ENCODE results near the gene PKIG. TPM values are rescaled to one million over a fixed set of nuclear protein-coding genes. Genes with fewer than 3 reads are reported as not detected.

Gene PKIG
- total RNA-seq = 10 to 100 TPM; 24.4 to 46.1 TPM

DNA sequence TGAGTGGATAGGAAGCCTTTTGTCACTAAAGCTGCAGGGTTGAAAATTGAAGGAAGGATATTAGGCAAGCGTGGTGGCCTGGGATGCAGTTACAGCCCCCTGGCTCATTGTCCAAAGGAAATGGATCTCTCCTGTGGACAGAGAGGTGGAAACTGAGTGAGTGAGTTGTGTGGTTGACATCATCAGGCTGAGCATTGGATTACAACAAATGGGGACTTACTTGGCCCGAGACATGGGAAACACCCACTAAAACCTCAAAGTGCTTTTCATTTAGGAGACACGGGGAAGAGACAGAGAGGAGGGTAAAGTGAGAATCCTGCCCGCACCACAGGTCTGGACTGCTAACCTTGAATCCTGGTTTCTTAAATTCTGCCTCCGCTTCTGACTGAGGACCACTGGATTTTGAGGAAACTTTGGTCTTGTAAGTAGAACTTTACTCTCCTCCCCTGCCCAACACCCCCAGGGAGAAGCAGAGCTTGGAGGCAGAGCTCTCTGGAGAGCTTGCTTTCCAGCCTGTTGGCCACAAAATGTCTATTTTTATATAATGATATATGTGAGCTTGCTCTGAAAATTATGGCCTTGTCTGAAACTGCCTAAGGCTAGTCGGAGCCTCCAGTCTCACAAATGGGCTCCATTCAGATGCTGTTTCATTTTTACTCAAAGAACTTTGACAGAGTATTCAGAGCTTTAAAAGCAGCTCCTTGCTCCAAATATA is at the start of gene PKIG:
TSS of gene PKIG (plus strand) at position 269 of the 715 bp plus-strand sequence. CDS start 31,978 bp downstream, outside the sequence.
- no peaks in the 10 kb centered on the region for H3K9me3 ChIP-seq
- peak within 1 kb of the TSS; percentile 37 to 57 for H3K9ac ChIP-seq (ENCODE audit: low read depth in 2 of 2, low read length in 2 of 2)
- intact Hi-C loops (cut with DNase I) = no loop called here
- no peaks in the 10 kb centered on the region for H3K27me3 ChIP-seq
- H3K27ac ChIP-seq = peak within 1 kb of the TSS; percentile 54
- DNase-seq = no peak
- TF ChIP-seq, protein P1, sequence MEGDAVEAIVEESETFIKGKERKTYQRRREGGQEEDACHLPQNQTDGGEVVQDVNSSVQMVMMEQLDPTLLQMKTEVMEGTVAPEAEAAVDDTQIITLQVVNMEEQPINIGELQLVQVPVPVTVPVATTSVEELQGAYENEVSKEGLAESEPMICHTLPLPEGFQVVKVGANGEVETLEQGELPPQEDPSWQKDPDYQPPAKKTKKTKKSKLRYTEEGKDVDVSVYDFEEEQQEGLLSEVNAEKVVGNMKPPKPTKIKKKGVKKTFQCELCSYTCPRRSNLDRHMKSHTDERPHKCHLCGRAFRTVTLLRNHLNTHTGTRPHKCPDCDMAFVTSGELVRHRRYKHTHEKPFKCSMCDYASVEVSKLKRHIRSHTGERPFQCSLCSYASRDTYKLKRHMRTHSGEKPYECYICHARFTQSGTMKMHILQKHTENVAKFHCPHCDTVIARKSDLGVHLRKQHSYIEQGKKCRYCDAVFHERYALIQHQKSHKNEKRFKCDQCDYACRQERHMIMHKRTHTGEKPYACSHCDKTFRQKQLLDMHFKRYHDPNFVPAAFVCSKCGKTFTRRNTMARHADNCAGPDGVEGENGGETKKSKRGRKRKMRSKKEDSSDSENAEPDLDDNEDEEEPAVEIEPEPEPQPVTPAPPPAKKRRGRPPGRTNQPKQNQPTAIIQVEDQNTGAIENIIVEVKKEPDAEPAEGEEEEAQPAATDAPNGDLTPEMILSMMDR (IDR thresholded peaks at IDR 0.05) = no peak
- peak within 1 kb of the TSS; percentile 18 for H3K4me3 ChIP-seq
- H3K36me3 ChIP-seq = no peaks in the 10 kb centered on the region
- no peaks in the 10 kb centered on the region for H3K4me1 ChIP-seq

DNA sequence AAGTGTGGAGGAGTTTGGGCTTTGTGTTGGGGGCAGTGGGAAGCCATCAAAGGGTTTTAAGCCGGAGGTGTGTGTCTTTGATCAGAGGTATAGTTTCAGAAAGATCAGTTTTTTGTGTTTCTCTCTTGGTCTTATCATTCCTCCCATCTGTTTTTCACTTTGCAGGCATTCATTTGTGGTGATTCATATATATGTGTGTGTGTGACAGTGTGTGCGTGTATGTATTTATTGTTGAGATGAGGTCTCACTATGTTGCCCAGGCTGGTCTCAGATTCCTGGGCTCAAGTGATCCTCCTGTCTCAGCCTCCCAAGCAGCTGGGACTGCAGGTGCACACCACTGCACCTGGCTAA is 49.4 kb upstream of the PKIG start:
- no peak for DNase-seq
- no peaks in the 10 kb centered on the region for H3K9me3 ChIP-seq
- H3K9ac ChIP-seq (ENCODE audit: low read depth in 2 of 2, low read length in 2 of 2) = peak overlapping the region in 1 of 2 donors; percentile 84
- TF ChIP-seq, protein P1 (IDR thresholded peaks at IDR 0.05) = no peak
- H3K27me3 ChIP-seq = no peaks in the 10 kb centered on the region
- H3K4me1 ChIP-seq = peaks cover 6% of the 10 kb centered on the region
- intact Hi-C loops (cut with DNase I) = no loop called here
- peak overlapping the region; percentile 80 for H3K4me3 ChIP-seq
- H3K27ac ChIP-seq = peak overlapping the region; percentile 29
- no peaks in the 10 kb centered on the region for H3K36me3 ChIP-seq

DNA sequence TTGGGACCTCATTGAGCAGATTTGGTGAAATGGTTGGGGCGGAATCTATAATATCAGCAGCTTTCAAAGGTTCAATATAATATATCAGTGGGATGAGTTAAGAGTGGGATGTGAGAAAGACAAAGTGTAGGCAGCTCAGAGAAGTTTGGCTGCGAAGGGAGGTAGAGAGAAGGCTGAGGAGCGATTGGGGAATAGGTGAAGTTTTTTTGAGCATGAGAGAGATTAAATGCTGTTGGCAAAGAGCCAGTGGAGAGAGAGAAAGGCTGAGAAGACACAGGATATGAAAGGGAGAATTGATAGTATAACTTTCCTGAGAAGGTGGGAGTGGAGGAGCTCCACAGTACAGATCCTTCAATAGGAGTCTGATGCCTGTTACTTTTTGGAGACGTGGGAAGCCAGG is 48.5 kb upstream of the PKIG start:
- Histone ChIP-seq H3K9ac (ENCODE audit: low read depth in 2 of 2, low read length in 2 of 2) (peak overlapping the region in 1 of 2 donors; percentile 44), H3K27ac (no peak overlapping the region), H3K9me3 (no peaks in the 10 kb centered on the region), H3K4me3 (no peak overlapping the region), H3K27me3 (no peaks in the 10 kb centered on the region), H3K4me1 (peaks cover 6% of the 10 kb centered on the region), H3K36me3 (no peaks in the 10 kb centered on the region)
- TF ChIP-seq, protein P1 (IDR thresholded peaks at IDR 0.05) = no peak
- DNase-seq = no peak
- intact Hi-C loops (cut with DNase I) = no loop called here

DNA sequence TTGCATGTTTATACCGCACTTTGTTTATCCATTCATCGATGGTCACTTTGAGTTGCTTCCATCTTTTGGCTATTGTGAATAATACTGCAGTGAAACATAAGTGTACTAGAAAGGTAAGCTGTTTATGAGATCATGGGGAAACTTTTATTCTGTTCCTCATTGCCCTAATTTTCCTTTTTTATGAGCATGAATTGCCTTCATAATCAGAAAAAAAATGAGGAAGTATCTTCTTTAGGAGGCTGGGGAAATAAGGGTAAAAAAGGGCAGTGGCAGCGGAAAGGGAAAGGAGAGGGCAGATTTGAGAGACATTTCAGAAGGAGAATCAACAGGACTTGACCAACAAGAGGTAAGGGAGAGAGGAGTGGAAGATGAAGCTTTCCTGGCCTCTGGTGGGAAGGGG is 46.2 kb upstream of the PKIG start:
- intact Hi-C loops (cut with DNase I) = loop anchor here (5.0 kb wide), 1 partner anchor 76 kb away; no protein-coding TSS in a partner anchor
- peaks cover 6% of the 10 kb centered on the region for H3K4me1 ChIP-seq
- DNase-seq = no peak

DNA sequence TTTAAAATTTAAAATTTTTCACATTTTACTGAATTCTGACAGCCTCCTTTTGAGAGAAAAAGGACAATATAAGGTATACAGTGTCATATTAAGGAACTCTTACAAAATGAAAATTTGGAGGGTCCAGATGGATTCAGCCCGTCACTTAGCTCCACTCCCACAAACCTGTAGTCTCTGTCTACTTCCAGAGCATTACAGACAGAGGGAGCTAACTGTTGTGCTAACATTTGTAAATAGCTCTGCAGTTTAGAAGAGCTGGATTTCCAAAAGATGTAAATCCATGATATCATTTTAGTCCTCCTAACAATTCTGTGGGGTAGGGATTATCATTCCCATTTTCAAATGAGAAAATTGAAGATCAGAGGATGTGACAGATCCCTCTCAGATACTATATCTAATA is 44.4 kb upstream of the PKIG start:
- H3K4me1 ChIP-seq = no peaks in the 10 kb centered on the region
- no peaks in the 10 kb centered on the region for H3K9me3 ChIP-seq
- H3K4me3 ChIP-seq = no peak overlapping the region
- no peak overlapping the region for H3K9ac ChIP-seq (ENCODE audit: low read depth in 2 of 2, low read length in 2 of 2)
- TF ChIP-seq, protein P1 (IDR thresholded peaks at IDR 0.05) = no peak
- no peaks in the 10 kb centered on the region for H3K36me3 ChIP-seq
- no peak for DNase-seq
- intact Hi-C loops (cut with DNase I) = loop anchor here (5.0 kb wide), 1 partner anchor 74 kb away; no protein-coding TSS in a partner anchor
- H3K27me3 ChIP-seq = no peaks in the 10 kb centered on the region
- H3K27ac ChIP-seq = no peak overlapping the region

More for the DNA sequence above, 46.2 kb upstream of the PKIG start:
- TF ChIP-seq, protein P1 (IDR thresholded peaks at IDR 0.05) = no peak
- no peaks in the 10 kb centered on the region for H3K9me3 ChIP-seq
- peak overlapping the region in 1 of 2 donors; percentile 51 for H3K9ac ChIP-seq (ENCODE audit: low read depth in 2 of 2, low read length in 2 of 2)
- H3K36me3 ChIP-seq = no peaks in the 10 kb centered on the region
- no peaks in the 10 kb centered on the region for H3K27me3 ChIP-seq
- H3K27ac ChIP-seq = peak overlapping the region; percentile 82
- H3K4me3 ChIP-seq = no peak overlapping the region

Data from colonic mucosa (tissue), 4 donors.